Measurements from ENCODE around the gene SF3A1. TPM values are rescaled to one million over a fixed set of nuclear protein-coding genes. Genes with fewer than 3 reads are reported as not detected.
A peak's percentile ranks its signal among the peaks of the same experiment; 100 is the strongest.

SF3A1 gene
- total and polyA plus RNA-seq, 2 donors: 27.5 to 53.6 TPM

- no peaks in the 10 kb centered on the region for H3K36me3 ChIP-seq (ENCODE audit: insufficient read depth)
- H3K4me1 ChIP-seq (ENCODE audit: insufficient read depth): no peaks in the 10 kb centered on the region
- H3K4me3 ChIP-seq (ENCODE audit: low read depth, low read length): no peak overlapping the region
- no peak overlapping the region for H3K27ac ChIP-seq (ENCODE audit: low read depth)
- DNase-seq (ENCODE audit: extremely low spot score): no peak
- 83% methylated on average over 7 of the region's 7 CpGs for WGBS
Measured at GRCh38 chr22:30318799-30319419, 37.8 kb downstream of the SF3A1 start.

- Histone ChIP-seq H3K36me3 (ENCODE audit: insufficient read depth) (no peaks in the 10 kb centered on the region), H3K4me3 (ENCODE audit: low read depth, low read length) (no peak overlapping the region), H3K27ac (ENCODE audit: low read depth) (no peak overlapping the region), H3K4me1 (ENCODE audit: insufficient read depth) (no peaks in the 10 kb centered on the region)
- 100% methylated on average over 1 of the region's 1 CpG for WGBS
- DNase-seq (ENCODE audit: extremely low spot score): no peak
Measured at GRCh38 chr22:30317778-30318177, 38.9 kb downstream of the SF3A1 start.

- WGBS: 65% methylated on average over 2 of the region's 2 CpGs
- Histone ChIP-seq H3K36me3 (ENCODE audit: insufficient read depth) (no peaks in the 10 kb centered on the region), H3K4me1 (ENCODE audit: insufficient read depth) (no peaks in the 10 kb centered on the region), H3K27ac (ENCODE audit: low read depth) (no peak overlapping the region), H3K4me3 (ENCODE audit: low read depth, low read length) (no peak overlapping the region)
- DNase-seq (ENCODE audit: extremely low spot score): no peak
Measured at GRCh38 chr22:30315962-30316576, 40.6 kb downstream of the SF3A1 start.

GRCh38 chr22:30314915-30315314, 41.8 kb downstream of the SF3A1 start:
- Histone ChIP-seq H3K4me1 (ENCODE audit: insufficient read depth) (no peaks in the 10 kb centered on the region), H3K36me3 (ENCODE audit: insufficient read depth) (no peaks in the 10 kb centered on the region), H3K27ac (ENCODE audit: low read depth) (no peak overlapping the region), H3K4me3 (ENCODE audit: low read depth, low read length) (no peak overlapping the region)
- DNase-seq (ENCODE audit: extremely low spot score): no peak
- WGBS: 80% methylated on average over 8 of the region's 8 CpGs

DNA sequence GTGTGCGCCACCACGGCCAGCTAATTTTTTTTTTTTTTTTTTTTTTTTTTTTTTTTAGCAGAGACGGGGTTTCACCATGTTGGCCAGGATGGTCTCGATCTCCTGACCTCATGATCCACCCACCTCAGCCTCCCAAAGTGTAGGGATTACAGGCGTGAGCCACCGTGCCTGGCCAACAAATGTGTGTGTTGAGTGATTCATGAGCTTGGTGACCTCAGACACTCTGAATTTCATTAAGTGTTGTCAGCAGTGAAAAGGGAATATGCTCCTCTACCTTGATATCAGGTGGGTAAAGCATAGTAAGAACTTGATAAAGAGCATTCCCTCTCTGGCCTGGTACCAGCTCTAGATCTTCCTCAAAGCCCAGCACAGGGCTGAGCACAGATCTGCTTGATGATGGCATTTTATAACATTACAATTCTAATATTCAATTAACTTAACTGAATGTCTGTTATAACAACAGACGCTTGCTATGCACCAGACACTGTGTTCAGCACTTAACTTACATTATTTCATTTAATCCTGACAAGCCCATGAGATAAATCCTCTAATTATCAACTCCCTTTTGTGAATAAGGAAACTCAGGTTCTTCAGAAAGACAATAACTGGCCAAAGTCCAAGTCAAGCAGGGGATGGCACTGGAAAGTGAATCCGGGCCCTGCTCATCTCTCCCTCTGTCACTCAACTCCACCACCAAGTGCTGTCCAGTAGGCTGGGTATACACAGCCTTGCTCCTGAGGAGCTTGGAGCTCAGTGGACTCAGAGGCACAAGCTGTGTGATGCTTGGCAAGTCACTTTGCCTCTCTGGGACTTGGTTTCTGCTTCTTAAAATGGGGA, 42.9 kb downstream of the SF3A1 start:
- WGBS: 79% methylated on average over 6 of the region's 8 CpGs

DNA sequence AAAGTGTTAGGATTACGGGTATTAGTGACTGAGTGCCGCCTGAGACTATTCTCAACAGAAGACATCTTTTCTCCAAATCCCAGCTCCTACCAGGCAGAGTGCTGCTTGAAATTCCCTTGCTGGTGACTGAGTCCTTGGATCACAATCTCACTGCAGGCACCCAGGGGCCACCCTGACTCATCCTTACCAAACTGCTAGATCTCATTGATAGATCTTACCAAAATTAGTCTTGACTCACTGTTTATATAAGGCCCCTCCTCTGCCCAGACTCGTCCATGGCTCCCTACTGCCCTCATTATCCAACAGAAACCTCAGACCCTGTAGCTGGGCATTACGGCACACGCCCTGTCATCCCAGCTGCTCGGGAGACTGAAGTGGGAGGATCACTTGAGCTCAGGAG, 44.6 kb downstream of the SF3A1 start:
- WGBS: 70% methylated on average over 6 of the region's 6 CpGs
- no peaks in the 10 kb centered on the region for H3K36me3 ChIP-seq (ENCODE audit: insufficient read depth)
- H3K4me3 ChIP-seq (ENCODE audit: low read depth, low read length): no peak overlapping the region
- no peak for DNase-seq (ENCODE audit: extremely low spot score)
- H3K4me1 ChIP-seq (ENCODE audit: insufficient read depth): no peaks in the 10 kb centered on the region
- H3K27ac ChIP-seq (ENCODE audit: low read depth): peak overlapping the region; percentile 14

More for the DNA sequence above, 42.9 kb downstream of the SF3A1 start:
- Histone ChIP-seq H3K36me3 (ENCODE audit: insufficient read depth) (no peaks in the 10 kb centered on the region), H3K4me1 (ENCODE audit: insufficient read depth) (no peaks in the 10 kb centered on the region), H3K4me3 (ENCODE audit: low read depth, low read length) (no peak overlapping the region), H3K27ac (ENCODE audit: low read depth) (peak overlapping the region; percentile 11)
- DNase-seq (ENCODE audit: extremely low spot score): no peak

DNA sequence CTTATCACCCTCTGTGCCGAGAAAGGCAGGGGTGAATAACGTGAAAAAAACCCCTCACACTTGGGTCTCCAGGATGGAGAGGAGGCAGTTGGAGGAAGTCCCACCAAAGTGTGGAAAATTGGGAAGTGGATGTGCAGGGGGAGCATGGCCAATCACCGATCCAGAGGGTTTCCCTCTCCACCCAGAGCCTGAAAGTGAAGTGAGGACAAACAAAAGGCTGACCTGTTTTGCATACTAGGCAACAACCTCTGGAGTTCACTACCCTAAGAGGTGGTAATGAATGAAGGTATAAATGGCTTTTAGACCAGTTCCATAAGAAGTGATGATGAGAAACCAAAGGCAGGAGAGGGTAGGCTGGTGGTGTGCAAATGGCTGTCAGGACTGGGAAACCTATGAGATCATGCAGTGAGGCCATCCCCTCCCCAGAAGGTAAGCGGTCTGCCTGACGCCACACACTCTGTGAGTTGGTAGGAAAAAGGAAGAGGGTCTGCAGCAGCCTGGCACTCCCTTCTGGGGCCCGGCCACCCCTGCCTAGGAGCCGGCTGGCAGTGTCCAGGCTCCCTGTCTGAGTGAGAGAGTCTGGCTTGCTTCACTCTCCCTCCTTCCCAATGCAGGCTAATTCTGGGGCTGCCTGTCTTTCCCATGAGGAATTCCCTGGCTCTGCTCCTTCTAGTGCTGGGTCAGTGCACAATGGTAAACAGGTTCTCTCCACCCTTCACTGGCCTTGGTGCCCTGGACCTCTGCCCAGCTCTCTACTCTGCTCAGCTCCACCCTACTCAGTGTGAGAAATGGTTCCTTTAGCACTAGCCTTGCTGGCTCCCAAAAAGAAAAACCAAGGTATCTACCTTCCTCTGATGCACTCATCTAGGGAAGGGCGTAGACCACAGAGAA, 45.6 kb downstream of the SF3A1 start:
- WGBS: 43% methylated on average over 8 of the region's 8 CpGs
- no peaks in the 10 kb centered on the region for H3K4me1 ChIP-seq (ENCODE audit: insufficient read depth)
- DNase-seq (ENCODE audit: extremely low spot score): no peak

DNA sequence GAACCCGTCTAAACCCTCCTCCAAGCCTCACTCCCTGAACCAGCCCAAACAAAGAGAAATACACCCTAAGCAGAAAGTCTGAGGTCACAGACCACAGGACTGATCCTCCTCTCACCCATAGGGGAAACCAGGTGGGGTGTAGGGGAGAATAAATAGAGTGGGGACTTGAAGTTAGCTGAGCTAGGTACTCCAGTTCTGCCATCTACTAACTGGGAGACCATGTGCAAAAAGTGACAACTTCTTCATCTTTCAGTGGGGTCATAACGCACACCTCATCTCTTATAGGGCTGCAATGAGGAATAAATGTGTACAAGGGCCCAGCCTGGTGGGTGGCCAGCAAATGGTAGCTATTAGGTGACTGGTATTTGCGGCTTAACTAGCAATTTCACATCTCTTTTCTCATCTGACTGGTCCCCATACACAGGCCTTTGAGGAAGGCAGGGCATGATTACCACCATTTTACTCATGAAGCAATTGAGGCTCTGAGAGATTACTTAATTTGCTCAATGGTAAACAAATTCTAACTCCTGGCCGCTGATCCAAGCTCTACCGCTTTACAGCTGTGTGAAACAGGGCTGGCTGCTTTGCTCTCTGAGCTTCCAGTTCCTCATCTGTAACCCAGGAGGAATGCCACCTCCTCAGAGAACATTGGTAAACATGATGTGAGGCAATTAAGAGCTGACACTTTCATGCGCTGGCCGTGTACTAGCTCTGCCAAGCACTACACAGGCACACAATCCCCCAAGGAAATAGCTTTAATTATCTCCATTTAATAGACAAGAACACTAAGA, 46.5 kb downstream of the SF3A1 start:
- H3K36me3 ChIP-seq (ENCODE audit: insufficient read depth): no peaks in the 10 kb centered on the region
- WGBS: 46% methylated on average over 7 of the region's 7 CpGs
- peak overlapping the region; percentile 68 for H3K27ac ChIP-seq (ENCODE audit: low read depth)
- no peak overlapping the region for H3K4me3 ChIP-seq (ENCODE audit: low read depth, low read length)
- DNase-seq (ENCODE audit: extremely low spot score): no peak
- H3K4me1 ChIP-seq (ENCODE audit: insufficient read depth): no peaks in the 10 kb centered on the region

More for the DNA sequence above, 45.6 kb downstream of the SF3A1 start:
- peak overlapping the region; percentile 68 for H3K27ac ChIP-seq (ENCODE audit: low read depth)
- H3K36me3 ChIP-seq (ENCODE audit: insufficient read depth): no peaks in the 10 kb centered on the region
- no peak overlapping the region for H3K4me3 ChIP-seq (ENCODE audit: low read depth, low read length)

- no peaks in the 10 kb centered on the region for H3K4me1 ChIP-seq (ENCODE audit: insufficient read depth)
- DNase-seq (ENCODE audit: extremely low spot score): no peak
Measured at GRCh38 chr22:30308518-30309230, 48.0 kb downstream of the SF3A1 start.

GRCh38 chr22:30308093-30308492, 48.6 kb downstream of the SF3A1 start:
- Histone ChIP-seq H3K4me1 (ENCODE audit: insufficient read depth) (no peaks in the 10 kb centered on the region), H3K4me3 (ENCODE audit: low read depth, low read length) (no peak overlapping the region), H3K27ac (ENCODE audit: low read depth) (no peak overlapping the region), H3K36me3 (ENCODE audit: insufficient read depth) (no peaks in the 10 kb centered on the region)
- 58% methylated on average over 2 of the region's 2 CpGs for WGBS
- DNase-seq (ENCODE audit: extremely low spot score): no peak

More at GRCh38 chr22:30308518-30309230, 48.0 kb downstream of the SF3A1 start:
- no peak overlapping the region for H3K27ac ChIP-seq (ENCODE audit: low read depth)
- 72% methylated on average over 5 of the region's 5 CpGs for WGBS
- H3K36me3 ChIP-seq (ENCODE audit: insufficient read depth): no peaks in the 10 kb centered on the region
- H3K4me3 ChIP-seq (ENCODE audit: low read depth, low read length): no peak overlapping the region

GRCh38 chr22:30307041-30307574, 49.6 kb downstream of the SF3A1 start:
- Histone ChIP-seq H3K27ac (ENCODE audit: low read depth) (no peak overlapping the region), H3K36me3 (ENCODE audit: insufficient read depth) (no peaks in the 10 kb centered on the region), H3K4me1 (ENCODE audit: insufficient read depth) (no peaks in the 10 kb centered on the region), H3K4me3 (ENCODE audit: low read depth, low read length) (no peak overlapping the region)
- 83% methylated on average over 4 of the region's 4 CpGs for WGBS
- DNase-seq (ENCODE audit: extremely low spot score): no peak

DNA sequence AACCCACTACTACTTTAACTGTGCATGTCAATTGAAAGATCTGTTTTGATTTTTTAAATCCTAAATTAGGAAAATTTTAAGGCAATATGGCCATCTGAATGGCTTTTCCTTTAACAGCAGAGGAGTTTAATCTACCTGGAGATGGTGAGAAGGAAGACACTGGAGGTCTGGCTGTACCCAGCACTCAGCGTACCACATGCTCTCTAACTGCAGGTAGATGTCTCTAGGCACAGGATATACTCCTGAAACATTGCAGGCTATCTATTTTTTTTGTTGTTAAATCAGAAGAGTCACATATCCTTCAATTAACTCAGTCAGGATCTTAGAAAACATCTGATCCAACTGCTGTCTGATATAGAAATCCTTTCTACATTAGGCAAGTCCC, 50.1 kb downstream of the SF3A1 start:
- DNase-seq (ENCODE audit: extremely low spot score): no peak
- no peak overlapping the region for H3K4me3 ChIP-seq (ENCODE audit: low read depth, low read length)
- WGBS: 90% methylated on average over 1 of the region's 1 CpG
- H3K4me1 ChIP-seq (ENCODE audit: insufficient read depth): no peaks in the 10 kb centered on the region
- no peaks in the 10 kb centered on the region for H3K36me3 ChIP-seq (ENCODE audit: insufficient read depth)
- no peak overlapping the region for H3K27ac ChIP-seq (ENCODE audit: low read depth)

All from urinary bladder (tissue), 4 donors.